ENCODE measurements around the gene MYO6. TPM values are rescaled to one million over a fixed set of nuclear protein-coding genes. Genes with fewer than 3 reads are reported as not detected.
A peak's percentile ranks its signal among the peaks of the same experiment; 100 is the strongest.

The MYO6 gene
- total and polyA plus RNA-seq, 2 donors from 2014 or later: 32.0 to 114 TPM

DNA sequence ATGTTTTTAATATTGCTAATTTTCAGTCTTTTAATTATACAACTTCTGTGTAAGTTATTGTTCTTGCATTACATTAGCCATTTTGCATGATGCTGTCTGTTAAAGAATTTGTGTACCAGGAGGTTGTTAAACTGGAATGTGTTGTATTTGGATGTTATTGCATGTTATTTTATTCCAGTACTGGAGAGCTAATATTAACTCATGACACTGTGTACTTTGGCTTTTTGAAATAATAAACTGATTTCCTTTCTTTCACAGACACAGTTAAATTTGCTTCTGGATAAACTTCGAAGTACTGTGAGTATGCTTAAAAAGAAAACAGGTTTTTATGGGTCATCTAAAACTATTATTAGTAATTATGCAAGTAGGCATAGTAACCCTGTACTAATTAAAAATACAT, 121.3 kb downstream of the MYO6 start:
- peaks cover 0 to 4% (median 0%) of the 10 kb centered on the region in 3 donors for H3K4me1 ChIP-seq (ENCODE audit: control insufficient read depth in 2 of 3, insufficient read depth in 2 of 3, low read depth in 1 of 3, low read length in 3 of 3)
- no peaks in the 10 kb centered on the region for H3K27me3 ChIP-seq (ENCODE audit: control insufficient read depth, insufficient read depth, low read length)
- peaks cover 2 to 25% (median 14%) of the 10 kb centered on the region in 3 donors for H3K36me3 ChIP-seq (ENCODE audit: control insufficient read depth in 2 of 3, insufficient read depth in 3 of 3, low read length in 3 of 3)
- no peak overlapping the region for H3K9ac ChIP-seq (ENCODE audit: low read length in 3 of 3)
- no peaks in the 10 kb centered on the region for H3K9me3 ChIP-seq (ENCODE audit: control insufficient read depth in 2 of 3, insufficient read depth in 1 of 3, low read length in 3 of 3)
- FAIRE-seq (peak; percentile 87), DNase-seq (no peak)
- intact Hi-C loops (cut with DNase I): no loop called here
- H3K4me3 ChIP-seq (ENCODE audit: low read length in 3 of 3): no peak overlapping the region
- no peak overlapping the region for H3K27ac ChIP-seq (ENCODE audit: low read depth in 2 of 2, low read length in 2 of 2)
- TF ChIP-seq, protein P1, sequence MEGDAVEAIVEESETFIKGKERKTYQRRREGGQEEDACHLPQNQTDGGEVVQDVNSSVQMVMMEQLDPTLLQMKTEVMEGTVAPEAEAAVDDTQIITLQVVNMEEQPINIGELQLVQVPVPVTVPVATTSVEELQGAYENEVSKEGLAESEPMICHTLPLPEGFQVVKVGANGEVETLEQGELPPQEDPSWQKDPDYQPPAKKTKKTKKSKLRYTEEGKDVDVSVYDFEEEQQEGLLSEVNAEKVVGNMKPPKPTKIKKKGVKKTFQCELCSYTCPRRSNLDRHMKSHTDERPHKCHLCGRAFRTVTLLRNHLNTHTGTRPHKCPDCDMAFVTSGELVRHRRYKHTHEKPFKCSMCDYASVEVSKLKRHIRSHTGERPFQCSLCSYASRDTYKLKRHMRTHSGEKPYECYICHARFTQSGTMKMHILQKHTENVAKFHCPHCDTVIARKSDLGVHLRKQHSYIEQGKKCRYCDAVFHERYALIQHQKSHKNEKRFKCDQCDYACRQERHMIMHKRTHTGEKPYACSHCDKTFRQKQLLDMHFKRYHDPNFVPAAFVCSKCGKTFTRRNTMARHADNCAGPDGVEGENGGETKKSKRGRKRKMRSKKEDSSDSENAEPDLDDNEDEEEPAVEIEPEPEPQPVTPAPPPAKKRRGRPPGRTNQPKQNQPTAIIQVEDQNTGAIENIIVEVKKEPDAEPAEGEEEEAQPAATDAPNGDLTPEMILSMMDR (IDR thresholded peaks at IDR 0.05; ENCODE audit: borderline replicate concordance, extremely low read depth, insufficient read depth): no peak

DNA sequence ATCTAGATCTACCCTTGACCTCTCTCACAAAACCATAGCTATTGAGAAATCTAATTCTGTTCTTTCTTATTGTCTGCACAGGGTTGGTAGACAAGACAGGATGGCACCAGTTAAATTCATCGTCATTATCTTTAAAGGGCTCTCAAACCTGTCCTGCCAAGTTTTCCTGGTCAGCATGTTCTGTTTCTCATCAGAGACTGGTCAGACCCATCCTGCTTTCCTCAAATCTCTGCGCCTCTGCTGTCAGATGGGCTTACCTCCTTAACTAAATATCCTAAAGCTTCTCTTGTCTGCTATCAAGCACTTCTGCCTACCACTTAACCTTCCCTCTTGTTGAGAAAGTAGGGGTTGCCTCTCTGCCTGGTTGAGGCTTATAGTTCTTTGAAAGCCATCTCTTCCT, 125.2 kb downstream of the MYO6 start:
- H3K4me1 ChIP-seq (ENCODE audit: control insufficient read depth in 2 of 3, insufficient read depth in 2 of 3, low read depth in 1 of 3, low read length in 3 of 3): no peaks in the 10 kb centered on the region
- peaks cover 3 to 21% (median 12%) of the 10 kb centered on the region in 3 donors for H3K36me3 ChIP-seq (ENCODE audit: control insufficient read depth in 2 of 3, insufficient read depth in 3 of 3, low read length in 3 of 3)
- H3K4me3 ChIP-seq (ENCODE audit: low read length in 3 of 3): no peak overlapping the region
- H3K27me3 ChIP-seq (ENCODE audit: control insufficient read depth, insufficient read depth, low read length): no peaks in the 10 kb centered on the region
- H3K27ac ChIP-seq (ENCODE audit: low read depth in 2 of 2, low read length in 2 of 2): no peak overlapping the region
- no peak for DNase-seq
- H3K9ac ChIP-seq (ENCODE audit: low read length in 3 of 3): no peak overlapping the region
- TF ChIP-seq, protein P1 (IDR thresholded peaks at IDR 0.05; ENCODE audit: borderline replicate concordance, extremely low read depth, insufficient read depth): no peak
- no peak for FAIRE-seq
- H3K9me3 ChIP-seq (ENCODE audit: control insufficient read depth in 2 of 3, insufficient read depth in 1 of 3, low read length in 3 of 3): no peaks in the 10 kb centered on the region
- intact Hi-C loops (cut with DNase I): no loop called here

DNA sequence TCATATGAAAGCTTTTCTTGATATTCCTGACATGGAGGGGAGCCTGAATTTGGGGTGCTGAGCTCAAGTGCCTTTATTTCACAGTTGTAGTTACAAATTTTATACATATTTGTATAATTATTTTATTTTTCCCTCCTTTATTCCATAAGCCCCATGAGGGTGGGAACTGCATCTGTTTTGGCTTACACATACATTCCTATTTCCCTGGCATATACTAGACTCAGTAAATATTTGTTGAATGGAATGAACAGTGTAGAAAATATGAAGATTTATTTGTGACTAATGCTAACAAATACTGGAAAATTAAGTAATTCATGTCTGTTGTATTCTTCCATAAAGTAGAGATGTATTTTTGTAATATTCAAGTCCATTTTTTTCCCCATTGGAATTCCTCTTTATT, 127.1 kb downstream of the MYO6 start:
- H3K27ac ChIP-seq (ENCODE audit: low read depth in 2 of 2, low read length in 2 of 2): no peak overlapping the region
- no peaks in the 10 kb centered on the region for H3K4me1 ChIP-seq (ENCODE audit: control insufficient read depth in 2 of 3, insufficient read depth in 2 of 3, low read depth in 1 of 3, low read length in 3 of 3)
- no peak overlapping the region for H3K4me3 ChIP-seq (ENCODE audit: low read length in 3 of 3)
- FAIRE-seq: no peak
- intact Hi-C loops (cut with DNase I): no loop called here
- H3K36me3 ChIP-seq (ENCODE audit: control insufficient read depth in 2 of 3, insufficient read depth in 3 of 3, low read length in 3 of 3): peaks cover 3 to 23% (median 12%) of the 10 kb centered on the region in 3 donors
- H3K9ac ChIP-seq (ENCODE audit: low read length in 3 of 3): no peak overlapping the region
- TF ChIP-seq, protein P1 (IDR thresholded peaks at IDR 0.05; ENCODE audit: borderline replicate concordance, extremely low read depth, insufficient read depth): no peak
- H3K27me3 ChIP-seq (ENCODE audit: control insufficient read depth, insufficient read depth, low read length): no peaks in the 10 kb centered on the region
- no peaks in the 10 kb centered on the region for H3K9me3 ChIP-seq (ENCODE audit: control insufficient read depth in 2 of 3, insufficient read depth in 1 of 3, low read length in 3 of 3)
- no peak for DNase-seq

DNA sequence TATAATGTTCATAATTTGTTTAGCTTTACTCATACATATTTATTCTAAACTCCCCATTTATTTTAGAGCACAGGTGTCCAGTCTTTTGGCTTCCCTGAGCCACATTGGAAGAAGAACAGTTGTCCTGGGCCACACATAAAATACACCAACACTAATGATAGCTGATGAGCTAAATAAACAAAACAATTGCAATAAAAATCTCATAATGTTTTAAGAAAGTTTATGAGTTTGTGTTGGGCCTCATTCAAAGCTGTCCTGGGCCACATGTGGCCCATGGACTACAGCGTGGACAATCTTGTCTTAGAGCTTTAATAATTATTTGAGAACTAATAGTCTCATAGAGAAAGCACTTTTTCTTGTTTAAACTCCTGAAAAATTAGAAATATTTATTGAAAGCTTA, 131.3 kb downstream of the MYO6 start:
- Histone ChIP-seq H3K27ac (ENCODE audit: low read depth in 2 of 2, low read length in 2 of 2) (no peak overlapping the region), H3K36me3 (ENCODE audit: control insufficient read depth in 2 of 3, insufficient read depth in 3 of 3, low read length in 3 of 3) (peaks cover 3 to 8% (median 5%) of the 10 kb centered on the region in 3 donors), H3K4me1 (ENCODE audit: control insufficient read depth in 2 of 3, insufficient read depth in 2 of 3, low read depth in 1 of 3, low read length in 3 of 3) (no peaks in the 10 kb centered on the region), H3K9ac (ENCODE audit: low read length in 3 of 3) (no peak overlapping the region), H3K27me3 (ENCODE audit: control insufficient read depth, insufficient read depth, low read length) (no peaks in the 10 kb centered on the region), H3K9me3 (ENCODE audit: control insufficient read depth in 2 of 3, insufficient read depth in 1 of 3, low read length in 3 of 3) (no peaks in the 10 kb centered on the region), H3K4me3 (ENCODE audit: low read length in 3 of 3) (no peak overlapping the region)
- TF ChIP-seq, protein P1 (IDR thresholded peaks at IDR 0.05; ENCODE audit: borderline replicate concordance, extremely low read depth, insufficient read depth): no peak
- intact Hi-C loops (cut with DNase I): no loop called here
- FAIRE-seq: no peak
- DNase-seq: no peak

Measured in kidney (tissue), 14 donors.